CD4-positive, alpha-beta T cell treated with Interleukin-17A for 4 hours (primary cell): ENCODE data around the gene CALB2.
"Not testable (repeated sequence)": the region's sequence is repeated elsewhere in the genome, so short reads cannot be mapped to it uniquely, and the experiment has no call there.

Experiments
- DNase-seq: peaks from one replicate; pipeline ENCODE4 v3.0.0-alpha.2; 2020; ENCODE audit warnings: mixed read lengths

Gene CALB2

DNA sequence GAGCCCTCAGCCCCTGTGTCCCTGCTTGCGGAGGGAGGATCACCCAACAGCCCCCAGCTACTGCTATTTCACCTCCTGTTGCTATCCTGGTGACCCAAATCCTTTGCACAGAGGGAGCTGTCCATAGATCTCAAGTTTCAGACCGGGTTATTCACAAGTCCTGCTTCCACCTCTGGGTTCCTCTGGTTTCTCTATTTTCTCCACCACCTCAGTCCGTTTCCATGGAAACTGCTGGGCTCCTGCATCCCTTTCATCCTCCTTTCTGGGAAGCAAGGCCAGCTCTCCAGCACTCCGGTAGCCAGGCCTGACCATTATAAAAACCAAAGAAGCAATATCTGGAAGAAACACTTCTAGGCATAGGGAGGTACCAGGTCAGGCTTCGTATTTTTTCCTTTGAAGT lies 4.8 kb upstream of the CALB2 start:
- no peak for DNase-seq

DNA sequence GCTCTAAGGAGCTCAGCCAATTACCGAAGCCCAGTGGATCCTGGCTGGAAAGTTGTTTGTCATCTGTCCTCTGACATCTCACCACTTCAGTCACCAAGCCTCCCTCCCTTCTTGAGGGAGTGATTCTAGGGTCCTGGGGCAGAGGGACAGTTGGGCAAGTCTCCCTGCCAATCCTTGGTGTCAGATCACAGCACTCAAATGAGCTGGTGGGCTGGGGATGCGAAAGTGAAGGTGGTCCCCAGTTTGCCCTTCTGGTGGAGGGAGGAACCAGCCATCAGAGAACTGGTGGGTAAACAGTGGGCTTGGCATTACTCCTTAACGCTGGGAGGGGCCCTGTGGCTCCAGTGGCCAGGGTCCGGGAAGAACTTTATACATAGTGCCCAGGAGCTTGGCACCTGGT lies 4.4 kb upstream of the CALB2 start:
- no peak for DNase-seq

DNA sequence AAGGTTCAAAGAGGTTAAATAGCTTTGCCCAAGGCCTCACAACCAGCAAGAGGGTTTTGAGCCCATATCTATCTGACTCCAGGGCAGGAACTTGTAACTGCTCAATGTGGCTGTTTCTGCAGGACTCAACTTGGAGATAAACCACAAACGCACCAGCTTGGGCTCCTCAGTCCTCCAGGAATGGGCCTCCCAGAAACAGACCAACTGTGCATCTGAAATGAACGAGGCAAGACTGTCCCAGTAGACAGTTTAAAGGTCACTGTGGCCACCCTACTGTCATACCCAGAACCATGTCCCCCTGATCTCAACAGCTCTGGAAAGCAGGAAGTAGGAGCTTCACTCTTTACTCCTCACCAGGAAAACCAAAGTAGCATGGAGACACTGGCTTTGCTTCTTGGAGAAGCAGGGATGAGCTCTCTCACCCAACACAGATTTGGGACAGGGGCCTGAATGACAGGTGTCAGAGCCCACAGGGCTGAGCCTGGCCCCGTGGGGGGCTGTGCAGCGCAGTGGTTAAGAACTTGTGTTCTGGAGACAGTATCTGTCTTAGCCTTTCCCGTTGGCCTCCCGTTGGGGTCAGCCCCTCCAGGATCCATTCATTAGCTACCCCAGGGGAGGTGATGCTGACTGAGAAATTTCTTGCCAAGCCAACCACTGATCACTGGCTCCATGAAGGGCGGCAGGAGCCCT lies 2.3 kb upstream of the CALB2 start:
- DNase-seq, result no peak

DNA sequence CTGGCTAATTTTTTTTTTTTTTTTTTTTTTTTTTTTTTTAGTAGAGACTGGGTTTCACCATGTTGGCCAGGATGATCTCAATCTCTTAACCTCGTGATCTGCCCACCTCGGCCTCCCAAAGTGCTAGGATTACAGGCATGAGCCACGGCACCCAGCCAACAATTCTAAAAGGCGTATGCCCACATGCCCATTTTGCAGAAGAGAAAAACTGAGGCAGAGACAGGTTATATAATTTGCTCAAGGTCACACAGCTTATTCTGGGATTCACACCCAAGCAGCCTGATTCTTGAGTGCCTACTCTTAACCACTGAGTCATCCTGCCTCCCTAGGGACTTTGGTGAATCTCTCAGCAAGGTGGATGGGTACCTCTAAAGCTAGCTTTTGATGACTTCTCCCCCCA lies 1.6 kb upstream of the CALB2 start:
- DNase-seq, result not testable (repeated sequence)

DNA sequence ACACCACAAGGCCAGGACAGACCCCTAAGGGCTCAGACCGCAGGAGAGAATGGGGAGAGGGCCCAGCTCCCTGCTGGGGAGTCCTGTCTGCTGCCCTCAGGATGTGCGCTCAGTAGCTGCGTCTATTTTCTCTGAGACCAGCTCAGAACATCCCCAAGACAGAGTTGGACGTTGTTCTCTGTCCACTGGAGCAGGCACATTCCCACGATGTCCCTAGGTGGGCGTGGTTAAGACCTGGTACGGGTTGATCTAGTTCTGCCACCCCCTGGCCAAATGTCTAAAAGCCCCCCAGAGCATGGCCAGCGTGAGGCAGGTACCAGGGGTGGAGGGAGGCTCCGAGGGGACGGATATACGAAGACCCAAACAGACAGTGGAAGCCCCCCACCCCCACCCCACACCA lies 842 bp upstream of the CALB2 start:
- no peak for DNase-seq

DNA sequence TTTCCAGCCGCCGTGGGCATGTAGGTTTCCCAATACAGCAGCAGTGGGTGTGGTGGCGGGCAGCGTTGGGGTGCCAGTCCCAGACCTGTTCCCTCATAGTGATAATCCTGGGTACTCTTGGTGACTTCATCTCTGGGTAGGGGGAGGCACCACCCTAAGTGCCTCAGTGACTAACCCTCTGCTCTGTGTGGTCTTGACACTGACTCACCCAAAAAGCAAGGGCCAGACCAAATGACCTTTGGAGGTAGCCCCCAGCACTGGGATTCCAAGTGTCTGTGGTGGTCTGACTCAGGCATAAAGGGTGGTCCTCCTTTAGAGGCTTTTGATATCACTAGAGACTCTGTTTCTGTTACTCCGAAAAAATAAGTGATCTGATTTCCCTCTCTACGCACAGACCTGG lies 908 bp downstream of the CALB2 start:
- DNase-seq, result no peak

DNA sequence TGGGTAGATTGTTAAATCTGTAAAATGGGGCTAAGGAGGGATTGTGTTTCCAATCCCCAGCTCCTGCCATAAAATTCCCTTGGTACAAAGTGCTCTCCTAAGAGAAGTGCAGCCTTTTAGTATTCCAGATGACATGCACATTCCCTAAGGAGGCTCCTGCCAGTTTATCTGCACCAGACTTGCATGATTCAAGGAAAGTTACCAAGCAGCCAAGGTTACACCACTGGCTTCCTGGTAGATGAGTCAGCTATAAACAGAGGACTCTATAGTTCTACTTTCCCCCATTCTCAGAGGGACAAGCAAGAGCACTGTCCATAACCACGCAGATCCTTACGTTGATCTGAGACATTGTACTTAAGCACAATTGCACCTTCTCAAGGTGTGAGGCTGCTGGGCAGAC lies 1.9 kb downstream of the CALB2 start:
- no peak for DNase-seq

DNA sequence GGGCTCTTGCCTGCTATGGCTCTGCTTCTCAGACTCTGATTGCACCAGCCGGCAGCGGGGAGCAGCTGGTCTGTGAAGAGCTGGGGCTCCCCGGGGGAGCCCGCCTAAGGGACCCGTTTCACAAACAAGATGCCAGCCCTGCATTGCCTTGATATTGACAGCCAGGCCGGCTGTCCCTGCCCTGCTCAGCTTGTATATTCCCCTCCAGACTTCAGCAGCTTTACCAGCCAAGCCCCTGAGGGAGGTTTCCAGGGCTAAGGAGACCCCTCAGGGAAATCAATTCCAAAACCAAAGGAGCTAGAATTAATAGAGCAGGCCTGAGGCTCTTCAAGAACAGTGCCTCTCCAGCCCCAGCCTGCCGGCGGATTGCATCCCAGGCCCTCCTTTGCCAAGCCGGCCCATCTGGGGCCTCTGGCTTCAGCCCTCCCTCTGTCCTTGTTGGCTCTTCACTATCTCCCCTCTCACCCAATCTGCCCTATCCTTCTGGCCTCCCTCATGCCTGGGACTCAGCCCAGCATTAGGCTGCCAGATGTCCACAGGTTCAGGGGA lies 5.7 kb downstream of the CALB2 start:
- no peak for DNase-seq

DNA sequence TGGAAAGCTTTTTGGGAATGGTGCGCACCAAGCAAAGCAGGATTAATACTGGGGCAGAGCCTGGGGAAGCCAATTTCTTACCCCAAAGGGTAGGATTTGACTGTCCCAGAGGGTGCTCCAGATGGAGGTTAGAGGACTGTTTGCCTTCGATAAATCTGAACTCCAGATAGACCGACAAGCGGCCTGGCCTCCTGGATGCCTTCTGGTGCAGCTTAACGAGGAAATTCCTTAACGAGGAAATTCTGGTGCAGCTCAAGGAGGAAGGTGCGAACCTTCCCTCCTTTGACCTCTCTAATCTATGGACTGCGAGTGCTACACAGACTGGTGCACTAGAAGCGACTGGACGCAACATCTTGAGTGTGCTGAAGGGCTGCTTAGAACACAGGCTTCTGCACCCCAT lies 6.5 kb downstream of the CALB2 start:
- no peak for DNase-seq

DNA sequence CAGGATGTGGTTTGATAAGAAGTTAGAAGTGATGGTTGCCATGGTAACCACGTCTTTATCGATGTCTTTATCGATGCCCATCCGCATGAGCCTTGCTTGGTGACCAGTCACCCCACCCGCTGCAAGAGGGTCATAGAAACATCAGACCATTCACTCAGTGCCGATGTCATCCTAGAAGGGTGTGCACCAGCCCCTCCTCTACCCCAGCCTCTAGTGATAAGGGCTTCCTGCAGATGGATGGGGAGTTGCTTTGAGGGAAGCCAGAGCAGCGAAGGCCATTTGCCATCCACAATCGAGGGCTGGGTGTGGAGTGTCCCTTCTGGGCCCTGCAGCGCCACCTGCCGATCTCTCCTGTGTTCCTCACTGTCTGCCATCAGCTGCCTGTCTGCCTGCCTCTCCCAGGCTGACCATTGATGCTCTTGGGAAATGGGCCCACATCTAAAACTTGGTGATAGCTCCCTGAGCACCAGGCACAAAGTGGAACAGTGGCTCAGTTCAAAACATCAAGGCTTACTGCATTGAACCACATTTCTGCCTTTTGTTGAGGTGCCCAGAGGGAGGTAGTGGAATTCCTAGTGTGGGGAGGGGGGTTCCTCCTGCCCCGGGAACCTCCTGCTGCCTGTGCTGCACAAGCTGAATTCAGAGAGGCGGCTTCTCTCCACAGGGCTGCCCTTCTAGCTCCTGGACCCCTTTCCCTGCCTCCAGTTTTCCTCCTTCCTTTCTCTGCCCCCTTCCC lies 8.9 kb downstream of the CALB2 start:
- peak; percentile 13 for DNase-seq

DNA sequence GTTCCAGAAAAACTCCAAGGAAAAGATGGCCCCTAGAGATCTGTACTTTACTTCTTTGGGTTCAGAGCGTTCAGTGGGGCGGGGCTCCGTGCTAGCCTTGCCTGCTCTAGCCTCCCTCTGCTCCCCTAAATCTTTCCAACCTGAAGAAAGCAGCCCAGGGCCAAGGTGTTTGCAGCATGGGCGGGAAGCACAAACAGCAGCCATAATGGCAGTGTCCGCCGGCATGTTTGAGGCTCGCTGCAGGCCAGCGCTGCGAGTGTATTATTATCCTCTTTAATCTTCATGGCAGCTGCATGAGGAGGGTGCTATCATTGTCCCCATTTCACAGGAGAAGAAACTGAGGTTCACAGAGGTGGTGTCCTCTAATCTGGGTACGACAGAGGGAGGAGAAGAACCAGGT lies 10.4 kb downstream of the CALB2 start:
- no peak for DNase-seq

DNA sequence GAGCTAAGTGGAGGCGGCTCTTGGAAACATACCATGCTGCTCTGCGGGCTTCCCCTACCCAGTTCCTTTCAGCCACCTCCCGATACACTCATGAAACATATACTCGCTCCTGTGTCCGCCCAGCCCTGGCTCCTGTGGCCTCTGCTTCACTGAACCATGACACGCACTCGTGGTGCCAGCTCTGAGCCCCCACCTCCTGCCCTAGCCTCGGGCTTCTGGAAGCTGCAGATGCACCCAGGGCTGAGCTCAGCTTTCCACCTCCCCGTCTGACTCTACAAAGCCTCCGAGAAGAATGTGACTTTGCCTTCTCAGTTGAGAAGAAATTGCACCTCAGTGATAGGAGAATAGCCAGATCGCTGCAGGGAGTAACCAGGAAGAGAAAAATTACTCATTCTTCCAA lies 11.0 kb downstream of the CALB2 start:
- DNase-seq, result no peak

DNA sequence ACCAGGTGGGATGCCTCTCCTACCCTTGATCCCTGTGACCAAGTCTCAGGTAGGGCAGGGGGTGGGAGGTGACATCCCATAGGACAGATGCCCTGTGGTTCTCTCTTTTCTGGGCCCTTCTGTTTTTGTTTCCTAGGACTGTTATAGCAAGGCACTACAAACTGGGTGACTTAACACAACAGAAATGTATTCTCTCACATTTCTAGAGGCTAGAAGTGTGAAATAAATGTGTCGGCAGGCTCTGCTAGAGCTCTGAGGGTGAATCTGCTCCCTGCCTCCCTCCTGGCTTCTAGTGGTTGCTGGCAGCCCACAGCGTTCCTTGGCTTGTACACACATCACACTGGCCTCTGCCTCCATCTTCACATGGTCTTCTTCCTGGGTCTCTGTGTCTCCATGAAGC lies 12.7 kb downstream of the CALB2 start:
- DNase-seq, result no peak

DNA sequence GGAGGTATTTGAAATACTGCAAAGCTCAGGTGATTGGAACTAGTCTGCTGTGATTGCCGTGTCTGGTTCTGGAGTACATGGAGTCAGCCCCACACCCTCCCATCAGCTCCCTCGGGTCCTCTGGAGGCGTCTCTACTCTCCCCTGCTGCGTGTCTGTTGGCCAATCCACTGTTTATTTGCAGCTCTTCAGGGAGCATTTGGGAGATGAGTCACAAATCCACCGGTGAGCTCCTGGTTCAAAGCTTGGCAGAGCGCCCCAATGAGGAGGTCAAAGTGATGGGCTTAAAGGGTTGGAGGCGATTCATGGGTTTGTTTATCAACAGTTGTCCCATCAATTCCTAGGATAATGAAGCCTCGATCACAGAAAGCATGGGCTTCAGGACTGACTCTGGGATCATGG lies 14.6 kb downstream of the CALB2 start:
- no peak for DNase-seq

DNA sequence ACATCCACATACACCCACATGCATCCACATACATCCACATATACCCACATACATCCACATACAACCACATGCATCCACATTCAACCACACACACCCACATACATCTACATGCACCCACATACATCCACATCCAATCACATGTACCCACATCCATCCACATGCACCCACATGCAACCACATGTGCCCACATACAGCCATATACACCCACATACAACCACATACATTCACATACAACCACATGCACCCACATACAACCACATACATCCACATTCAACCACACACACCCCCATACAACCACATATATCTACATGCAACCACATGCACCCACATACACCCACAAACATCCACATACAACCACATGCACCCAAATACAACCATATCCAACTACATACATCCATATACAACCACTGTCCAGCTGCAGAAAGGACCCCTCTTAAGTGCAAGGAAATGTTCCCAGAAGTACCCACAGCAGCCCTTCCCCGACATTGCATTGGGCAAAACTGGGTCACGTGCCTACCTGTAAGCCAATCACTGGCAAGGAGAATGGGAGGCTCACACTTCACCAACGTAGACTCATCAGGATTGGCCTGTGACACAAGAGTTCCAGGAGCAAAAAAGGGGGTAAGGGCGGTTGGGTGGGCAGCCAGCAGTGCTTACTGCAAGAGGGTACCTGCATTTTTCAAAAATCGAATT lies 18.1 kb downstream of the CALB2 start:
- no peak for DNase-seq

DNA sequence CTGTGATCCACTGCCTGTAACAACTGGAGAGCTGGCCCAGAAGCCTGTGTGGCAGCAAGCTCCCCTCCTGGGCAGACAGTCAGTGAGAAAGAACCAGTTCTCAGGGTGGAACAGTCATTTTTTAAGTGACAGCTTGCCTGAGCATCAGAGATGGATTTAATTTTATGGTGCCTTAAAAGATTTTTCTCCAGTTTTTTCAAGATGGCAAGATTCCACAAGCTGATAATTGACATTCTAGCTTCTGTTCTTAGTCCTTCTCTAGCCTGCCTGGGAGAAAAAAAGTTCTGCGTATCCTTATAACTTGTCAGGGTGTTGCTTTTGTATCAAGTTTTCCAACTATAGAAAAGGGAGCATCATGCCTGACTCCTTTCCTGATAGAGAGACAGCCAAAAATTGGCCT lies 21.2 kb downstream of the CALB2 start:
- no peak for DNase-seq

DNA sequence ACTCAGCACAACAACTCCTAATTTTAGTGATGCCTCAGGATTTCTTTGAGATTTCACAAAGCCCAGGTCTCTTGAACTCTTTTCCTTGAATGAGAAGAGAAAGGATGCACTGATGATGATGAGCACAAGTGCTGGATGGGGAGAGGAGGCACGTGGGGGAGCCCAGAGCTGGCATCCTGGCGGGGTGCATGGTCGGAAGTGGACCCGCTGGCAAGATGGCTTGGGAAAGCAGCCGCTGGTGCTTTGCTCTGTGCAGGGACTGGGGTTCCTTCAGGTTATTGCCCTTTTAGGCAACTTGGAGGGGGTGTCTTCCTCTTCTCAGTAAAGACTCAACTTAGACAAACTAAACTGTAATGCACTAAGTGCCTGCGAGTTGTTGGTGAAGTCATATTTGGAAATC lies 22.3 kb downstream of the CALB2 start:
- no peak for DNase-seq

DNA sequence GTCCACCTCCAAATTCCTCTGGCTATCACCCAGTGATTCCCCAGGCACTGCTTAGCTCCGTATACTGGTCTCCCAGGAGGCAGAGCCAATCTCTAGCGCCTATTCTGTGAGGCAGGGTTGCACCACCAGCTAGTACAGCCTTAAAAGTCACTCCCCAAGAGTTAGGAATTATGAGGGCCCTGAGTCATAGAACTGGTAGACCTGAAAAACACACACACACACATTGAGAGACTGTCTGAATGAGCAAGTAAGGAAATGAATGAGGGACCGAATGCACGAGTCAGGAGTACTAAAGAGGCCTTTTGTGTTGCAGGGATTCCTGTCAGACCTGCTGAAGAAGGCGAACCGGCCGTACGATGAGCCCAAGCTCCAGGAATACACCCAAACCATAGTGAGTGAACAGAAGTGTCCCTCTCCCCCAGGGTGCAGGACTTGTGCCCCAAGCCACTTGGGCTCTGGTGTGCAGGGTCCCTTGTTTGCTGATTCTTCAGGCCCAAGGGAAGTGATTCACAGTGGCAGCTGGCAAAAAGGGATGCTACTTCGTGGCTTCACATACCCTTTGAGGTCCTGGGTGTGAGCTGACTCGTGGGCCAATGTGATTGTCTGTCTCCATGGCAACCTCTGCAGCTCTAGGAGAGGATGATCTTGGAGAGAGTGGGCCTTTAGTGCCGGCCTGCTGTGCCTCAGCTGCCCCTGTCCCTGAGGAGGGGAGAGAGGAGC lies 24.7 kb downstream of the CALB2 start:
- no peak for DNase-seq

DNA sequence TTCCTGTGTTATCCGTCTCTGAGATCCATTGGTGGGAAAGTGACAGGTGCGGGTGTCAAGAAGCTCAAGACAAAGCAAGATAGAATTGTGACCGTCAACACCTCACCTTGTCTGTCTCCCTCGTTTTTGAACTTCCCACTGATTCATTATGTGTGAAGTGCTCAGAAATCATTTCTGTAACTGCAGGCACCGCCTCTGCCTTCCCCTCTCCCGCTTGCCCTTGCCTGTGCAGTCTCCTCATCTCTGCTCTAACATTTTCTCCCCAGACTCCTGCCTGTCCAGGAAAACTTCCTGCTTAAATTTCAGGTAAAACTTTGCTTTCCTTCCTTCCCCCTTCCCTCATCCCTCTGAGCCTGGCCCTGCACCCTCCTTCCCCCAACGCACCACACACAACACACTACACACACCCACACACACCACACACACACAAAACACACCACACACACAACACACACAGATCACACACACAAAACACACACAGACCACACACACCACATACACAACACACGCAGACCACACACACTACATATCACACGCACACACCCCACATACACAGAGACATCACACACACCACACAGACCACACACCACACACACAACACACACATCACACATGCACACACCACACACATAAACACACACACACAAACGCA lies 25.7 kb downstream of the CALB2 start:
- no peak for DNase-seq

DNA sequence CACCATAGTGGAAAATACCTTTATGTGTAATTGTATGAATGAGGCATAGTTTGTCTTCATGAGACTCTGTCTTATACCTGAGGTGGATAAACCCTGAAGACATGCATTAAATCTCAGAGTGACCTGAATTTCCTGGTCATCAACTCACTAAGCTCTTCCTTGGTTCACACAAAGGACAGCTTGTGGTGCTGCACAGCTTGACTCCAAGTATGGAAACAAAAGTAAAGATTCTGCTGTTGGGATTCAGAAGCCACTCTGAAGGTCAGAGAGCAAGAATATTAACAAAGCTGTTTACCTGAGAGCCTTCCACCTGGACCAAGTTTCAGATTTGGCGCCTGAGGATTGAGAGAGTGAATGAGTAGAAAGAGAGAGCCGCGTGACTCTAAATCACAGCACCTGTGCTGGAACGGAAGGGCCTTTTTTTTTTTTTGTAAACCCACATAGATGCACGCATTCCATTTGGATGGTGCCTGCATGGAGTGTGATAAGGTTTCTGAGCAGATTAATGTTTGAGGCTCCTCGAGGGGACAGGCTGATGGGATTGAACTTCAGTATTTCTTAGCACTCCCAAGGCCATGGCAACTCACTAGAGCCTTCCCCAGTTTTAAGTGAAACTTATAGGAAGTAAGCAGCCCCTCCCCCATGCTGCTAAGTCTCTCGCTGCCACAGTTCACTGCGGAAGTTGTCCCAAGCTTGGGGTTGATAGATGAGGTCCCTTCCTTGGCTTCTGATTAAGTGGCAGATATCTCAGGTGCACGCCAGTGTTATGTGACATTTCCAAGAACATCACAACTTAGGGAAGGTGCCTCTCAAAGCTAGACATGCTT lies 28.7 kb downstream of the CALB2 start:
- no peak for DNase-seq

DNA sequence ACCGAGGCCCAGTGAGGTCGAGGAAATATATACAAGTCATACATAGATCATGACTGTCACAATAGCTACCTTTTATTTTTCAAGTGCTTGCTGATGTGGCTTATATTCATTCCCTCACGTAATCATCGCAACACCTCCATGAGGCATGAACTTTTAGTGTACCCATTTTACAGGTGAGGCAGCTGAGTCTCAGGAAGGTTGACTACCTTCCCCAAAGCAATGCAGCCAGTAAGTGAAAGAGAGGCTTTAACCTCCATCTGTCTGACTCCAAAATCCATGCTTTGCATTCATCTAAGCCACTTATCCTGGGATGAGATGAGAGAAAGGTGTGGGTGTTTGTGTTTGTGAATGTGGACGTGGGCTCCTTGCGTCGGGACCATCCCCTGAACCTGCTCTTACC lies 30.8 kb downstream of the CALB2 start:
- no peak for DNase-seq

DNA sequence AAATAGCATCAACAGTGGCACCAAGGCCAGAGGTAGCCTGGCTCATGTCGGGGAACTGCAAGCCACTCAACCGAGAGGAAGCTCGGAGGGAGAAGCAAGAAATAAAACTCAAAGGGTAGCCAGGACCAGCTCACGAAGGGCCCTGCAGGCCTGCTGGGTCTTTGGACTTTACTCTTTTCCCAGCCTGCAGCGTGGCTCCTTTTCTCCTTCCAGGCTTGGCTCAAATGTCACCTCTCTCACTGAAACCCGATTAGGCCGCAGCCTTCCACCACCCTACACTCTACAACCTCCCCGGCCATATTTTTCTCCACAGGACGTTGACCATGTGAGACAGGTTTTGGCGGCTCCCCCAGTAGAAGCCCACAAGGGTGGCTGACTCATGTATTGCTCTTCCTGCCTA lies 38.1 kb downstream of the CALB2 start:
- no peak for DNase-seq
